GM18868 (cell line): Measurements from ENCODE around the gene MOV10L1.
"Not testable (repeated sequence)": the region's sequence is repeated elsewhere in the genome, so short reads cannot be mapped to it uniquely, and the experiment has no call there.

Experiments
- ATAC-seq: cut with Tn5 transposase; IDR thresholded peaks from one replicate; pipeline ENCODE4 v1.9.1; 2021; ENCODE audit warnings: mild to moderate bottlenecking, moderate library complexity; ENCODE audit not compliant: unreplicated experiment

MOV10L1 gene

DNA sequence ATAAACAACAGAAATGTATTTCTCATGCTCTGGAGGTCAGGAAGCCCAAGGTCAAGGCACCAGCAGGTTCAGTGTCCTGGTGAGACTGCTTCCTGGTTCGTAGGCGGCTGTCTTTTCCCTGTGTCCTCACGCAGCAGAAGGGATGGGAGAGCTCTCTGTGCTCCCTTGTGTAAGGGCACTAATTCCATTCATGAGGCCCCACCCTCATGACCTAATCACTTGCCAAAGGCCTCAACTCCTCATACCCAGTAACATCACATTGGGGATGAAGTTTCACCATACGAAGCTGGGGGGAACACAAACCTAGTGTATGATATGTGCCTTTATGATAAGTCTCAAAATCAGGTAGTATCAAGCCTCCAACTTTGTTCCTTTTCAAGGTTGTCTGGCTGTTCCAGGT lies 42.1 kb downstream of the MOV10L1 start:
- ATAC-seq, result no peak

DNA sequence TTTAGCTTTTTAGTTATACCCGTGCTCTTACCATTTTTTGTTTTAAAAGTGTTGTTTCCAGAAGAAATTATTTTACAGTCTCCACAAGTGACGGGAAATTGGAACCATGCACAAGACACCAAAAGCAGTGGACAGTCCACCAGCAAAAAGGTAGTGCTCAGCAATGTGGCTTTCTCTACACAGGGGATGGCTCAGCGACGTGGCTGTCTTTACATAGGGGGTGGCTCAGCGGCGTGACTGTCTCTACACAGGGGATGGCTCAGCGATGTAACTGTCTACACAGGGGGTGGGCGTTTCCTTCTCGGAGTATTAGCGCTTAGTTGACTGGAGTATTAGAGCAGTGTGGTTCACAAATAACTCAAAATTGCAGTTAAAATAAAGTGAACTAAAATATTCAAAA lies 44.7 kb downstream of the MOV10L1 start:
- no peak for ATAC-seq

DNA sequence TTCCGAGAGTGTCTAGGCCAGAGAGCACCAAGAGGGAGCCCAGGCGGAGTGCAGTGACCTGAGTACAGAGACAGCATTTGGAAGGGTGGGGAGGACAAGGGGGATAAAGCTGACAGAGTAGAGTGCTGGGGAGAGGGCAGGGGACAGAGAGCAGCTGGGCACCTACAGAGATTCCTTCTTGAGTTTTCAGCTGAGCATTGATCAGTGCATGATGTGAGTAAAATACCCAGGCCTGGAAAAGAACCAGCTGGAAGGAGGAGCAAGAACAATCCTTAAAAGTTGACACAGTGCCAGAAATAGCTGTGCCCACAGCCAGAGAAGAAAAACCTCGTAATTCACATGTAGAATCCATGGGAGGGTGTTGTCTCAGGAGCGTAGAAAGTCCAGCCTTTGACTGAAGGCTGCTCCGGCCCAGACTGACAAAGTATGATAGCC lies 46.8 kb downstream of the MOV10L1 start:
- no peak for ATAC-seq

DNA sequence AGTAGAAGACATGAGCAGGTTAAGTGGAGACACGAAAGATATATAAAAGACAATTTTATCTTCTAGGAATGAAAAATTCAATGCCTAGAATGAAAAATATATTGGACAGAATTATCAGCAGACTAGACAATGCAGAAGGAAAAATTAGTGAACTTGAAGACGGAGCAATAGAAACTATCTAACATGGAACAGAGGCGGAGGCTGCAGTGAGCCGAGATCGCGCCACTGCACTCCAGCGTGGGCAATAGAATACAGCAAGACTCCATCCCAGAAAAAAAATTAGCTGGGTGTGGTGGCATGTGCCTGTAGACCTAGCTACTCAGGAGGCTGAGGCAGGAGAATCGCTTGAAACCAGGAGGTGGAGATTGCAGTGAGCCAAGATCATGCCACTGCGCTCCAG lies 47.5 kb downstream of the MOV10L1 start:
- ATAC-seq, result not testable (repeated sequence)

DNA sequence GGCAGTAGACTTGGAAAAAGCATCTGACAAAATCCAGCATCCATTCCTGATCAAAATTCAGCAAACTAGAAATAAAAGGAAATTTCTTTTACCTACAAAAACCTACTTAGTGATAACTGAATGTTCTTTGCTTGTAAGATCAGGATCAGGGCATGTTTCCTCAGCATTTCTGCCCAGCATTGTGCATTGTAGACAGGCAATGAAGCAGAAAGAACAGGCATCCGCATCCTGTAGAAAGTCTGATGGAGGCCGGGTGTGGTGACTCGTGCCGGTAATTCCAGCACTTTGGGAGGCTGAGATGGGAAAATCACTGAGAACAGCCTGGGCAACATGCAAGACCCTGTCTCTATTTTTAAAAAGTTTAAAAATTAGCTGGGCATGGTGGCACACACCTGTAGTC lies 48.2 kb downstream of the MOV10L1 start:
- no peak for ATAC-seq

DNA sequence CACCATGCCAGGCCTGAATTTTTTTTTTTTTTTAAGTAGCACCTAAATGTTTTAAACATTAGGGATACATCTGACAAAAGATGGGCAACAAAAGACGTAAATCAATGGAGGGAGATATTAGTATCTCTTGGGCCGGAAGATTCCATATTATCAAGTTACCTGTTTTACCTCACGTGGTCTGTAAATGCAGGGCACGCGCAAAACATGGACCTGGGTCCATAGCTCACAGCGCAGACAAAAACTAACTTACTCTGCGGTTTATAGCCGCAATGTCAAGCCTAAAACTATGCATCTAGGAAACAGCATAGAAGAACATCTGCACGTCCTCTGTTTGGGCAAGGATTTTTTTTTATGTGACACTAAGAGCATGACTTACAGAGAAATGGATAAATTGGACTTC lies 49.2 kb downstream of the MOV10L1 start:
- ATAC-seq, result no peak

DNA sequence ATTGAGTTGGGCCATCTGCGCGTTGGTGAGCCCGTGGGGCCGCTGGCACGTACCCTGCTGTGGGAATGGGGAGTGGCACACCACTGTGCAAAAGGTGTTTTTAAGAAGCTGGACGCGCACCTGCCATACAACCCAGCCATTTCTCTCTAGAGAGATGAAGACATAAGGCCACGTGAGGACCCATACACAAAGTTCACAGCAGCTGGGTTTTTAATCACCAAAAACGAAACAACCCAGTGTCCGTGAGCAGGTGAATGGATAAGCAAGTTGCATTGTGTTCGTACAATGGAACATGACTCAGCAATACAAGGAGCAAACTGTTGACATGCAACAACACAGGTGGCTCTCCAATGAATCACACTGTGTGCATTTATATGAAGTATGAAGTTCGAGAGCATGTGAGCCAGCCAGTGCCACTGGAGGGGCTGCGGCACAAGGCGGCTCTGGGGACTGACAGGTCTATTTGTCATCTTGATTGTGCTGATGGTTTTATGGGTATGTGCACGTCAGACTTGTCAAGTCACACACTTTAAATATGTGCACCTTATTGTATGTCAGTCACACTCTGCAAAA lies 50.1 kb downstream of the MOV10L1 start:
- ATAC-seq, result no peak

DNA sequence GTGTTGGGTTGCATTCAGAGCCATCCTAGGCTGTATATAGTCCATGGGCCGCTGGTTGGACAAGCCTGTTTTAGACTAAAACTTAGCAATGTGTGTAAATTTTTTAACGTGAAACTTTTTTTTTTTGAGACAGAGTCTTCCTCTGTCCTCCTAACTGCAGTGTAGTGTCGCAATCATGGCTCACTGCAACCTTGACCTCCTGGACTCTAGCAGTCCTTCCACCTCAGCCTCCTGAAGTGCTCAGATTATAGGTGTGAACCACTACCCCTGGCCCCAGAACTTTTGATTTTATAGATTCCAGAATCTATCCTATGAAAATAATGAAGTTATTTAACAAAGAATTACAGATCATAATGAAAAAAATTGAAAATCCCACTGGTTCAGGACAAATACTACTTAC lies 50.8 kb downstream of the MOV10L1 start:
- no peak for ATAC-seq

DNA sequence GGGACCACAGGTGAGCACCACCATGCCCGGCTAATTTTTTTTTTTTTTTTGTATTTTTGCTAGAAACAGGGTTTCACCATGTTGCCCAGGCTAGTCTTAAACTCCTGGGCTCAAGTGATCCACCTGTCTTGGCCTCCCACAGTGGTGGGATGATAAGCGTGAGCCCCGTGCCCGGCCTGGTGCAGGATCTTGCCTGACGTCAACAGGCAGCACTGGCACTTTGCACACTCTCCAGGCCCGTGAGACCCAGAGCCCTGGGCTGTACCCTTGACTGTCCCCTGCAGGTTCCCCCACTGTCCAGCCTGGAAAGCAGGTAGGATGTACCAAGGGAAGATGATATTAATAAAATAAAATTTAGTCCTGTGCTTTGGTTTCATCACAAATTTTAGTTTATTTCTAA lies 51.7 kb downstream of the MOV10L1 start:
- ATAC-seq, result no peak

DNA sequence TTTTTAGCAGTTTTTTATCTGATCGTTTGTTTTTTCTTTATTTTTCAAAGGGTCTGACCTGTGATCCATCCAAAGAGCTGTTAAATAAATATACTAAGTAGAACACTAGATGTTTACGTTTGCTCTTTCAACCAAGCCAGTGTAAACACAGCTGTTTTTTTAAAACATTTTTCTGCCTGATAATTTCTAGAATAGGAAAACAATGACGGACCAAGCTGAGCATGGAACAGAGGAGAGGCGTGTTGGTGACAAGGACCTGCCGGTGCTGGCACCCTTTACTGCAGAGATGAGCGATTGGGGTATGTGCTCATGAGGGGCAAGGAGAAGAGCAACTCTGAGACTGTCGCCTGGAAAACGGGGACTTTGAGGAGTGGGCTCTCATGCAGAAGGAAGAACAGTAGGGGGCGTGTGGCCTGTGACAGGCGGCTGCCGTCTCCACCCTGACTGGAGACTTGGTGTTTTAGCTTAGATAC lies 52.1 kb downstream of the MOV10L1 start:
- ATAC-seq, result no peak

DNA sequence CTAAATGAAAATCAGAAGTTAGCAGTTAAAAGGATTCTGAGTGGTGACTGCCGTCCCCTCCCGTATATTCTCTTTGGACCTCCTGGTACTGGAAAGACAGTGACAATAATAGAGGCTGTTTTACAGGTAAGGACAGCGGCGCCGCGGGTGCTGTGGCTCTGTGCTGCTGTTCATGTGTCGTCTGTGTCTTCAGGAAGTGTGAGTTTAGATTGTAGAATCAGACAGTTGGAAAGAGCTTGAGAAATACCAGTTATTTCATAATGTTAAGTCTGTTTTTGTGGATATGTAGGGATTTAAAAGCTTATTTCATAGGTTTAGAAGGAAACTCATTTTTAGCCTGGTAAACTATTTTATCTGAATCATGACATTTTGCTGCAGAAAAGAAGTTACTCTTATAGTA lies 53.3 kb downstream of the MOV10L1 start:
- no peak for ATAC-seq

DNA sequence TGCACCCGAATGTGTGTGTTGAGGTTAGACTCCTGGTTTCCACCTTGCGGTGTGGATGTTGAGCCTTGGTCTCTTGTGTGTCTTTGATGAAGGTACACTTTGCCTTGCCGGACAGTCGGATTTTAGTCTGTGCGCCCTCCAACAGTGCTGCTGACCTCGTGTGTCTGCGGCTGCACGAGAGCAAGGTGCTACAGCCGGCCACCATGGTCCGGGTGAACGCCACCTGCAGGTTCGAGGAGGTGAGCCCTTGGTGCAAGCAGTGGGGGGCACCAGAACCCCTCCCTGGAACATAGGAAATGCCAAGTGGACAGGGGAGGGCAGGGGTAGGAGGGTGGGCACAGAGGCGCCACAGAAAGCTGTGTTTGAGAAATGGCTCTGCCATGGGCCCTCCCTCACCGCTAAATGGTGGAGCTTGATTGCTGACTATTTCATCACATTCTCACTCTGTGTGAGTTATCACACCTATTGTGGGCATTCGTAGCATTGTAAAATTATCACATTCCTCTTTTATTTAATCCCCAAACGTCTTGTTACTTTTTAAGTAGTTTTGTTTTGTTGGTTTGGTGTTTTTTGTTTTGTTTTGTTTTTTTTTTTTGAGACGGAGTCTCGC lies 54.3 kb downstream of the MOV10L1 start:
- ATAC-seq, result no peak

DNA sequence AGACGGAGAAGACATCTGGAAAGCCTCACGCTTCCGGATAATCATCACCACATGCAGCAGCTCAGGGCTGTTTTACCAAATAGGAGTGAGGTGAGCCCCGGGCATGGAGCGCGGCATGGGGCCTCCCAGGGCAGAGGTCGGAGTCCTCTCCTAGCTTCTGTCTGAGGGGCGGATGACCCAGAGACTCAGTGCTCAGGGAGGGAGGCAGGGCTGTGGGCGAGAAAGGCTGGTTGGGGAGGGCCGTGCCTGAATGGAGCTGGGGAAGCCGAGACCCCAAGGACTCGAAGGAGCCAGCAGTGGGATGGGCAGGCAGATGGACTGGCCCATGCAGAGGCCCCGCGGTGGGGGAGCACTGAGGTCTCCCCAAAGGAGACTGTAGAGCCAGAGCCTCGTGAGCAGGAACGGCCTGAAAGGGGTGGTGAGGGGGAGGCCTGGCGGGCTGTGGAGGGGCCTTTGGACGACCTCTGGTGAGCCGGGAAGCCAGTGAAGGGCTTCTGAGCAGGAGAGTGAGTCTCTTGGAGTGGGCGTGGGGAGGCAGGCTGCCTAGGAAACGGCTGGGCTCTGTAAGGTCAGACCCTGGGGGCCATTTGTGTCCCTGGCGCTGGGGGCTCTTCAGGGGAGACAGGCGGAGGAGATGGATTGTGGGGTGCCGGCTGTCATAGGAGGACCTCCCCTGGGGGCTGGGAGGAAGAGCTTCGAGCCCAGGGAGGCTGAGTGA lies 56.1 kb downstream of the MOV10L1 start:
- ATAC-seq, result no peak

DNA sequence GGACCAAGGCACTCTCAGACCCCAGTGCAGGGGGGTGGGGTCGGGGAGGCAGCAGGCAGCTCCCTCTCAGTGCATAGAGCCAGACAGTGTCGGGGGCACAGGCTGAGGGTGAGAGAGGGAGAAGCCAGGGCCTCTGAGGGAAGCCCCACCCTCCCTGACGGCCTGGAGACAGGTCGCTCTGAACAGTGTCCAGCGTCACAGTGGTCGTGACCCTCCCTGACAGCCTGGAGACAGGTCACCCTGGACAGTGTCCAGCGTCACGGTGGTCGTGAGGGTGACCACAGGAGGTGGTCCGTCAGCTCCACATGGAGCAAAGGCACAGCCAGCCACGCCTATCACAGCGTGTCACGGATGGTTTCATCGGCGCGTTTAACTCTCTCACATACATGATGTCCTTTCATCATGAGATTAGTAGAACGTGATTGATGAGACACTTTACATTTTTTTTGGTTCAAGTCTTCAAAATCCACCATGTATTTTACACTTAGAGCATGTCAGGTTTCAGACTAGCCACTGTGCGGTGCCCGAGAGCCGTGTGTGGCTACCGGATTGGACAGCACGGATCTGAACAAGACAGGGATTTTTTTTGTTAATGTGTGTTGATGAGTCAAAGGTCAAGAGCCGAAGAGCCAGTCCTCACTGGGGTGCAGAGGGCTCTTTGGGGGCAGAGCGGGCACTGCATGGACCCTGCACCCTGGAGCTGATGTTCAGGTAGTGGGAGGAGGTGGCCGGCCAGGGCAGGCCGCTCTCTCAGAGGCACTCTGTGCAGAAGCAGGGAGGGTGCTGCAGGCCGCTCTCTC lies 56.8 kb downstream of the MOV10L1 start:
- ATAC-seq, result no peak

DNA sequence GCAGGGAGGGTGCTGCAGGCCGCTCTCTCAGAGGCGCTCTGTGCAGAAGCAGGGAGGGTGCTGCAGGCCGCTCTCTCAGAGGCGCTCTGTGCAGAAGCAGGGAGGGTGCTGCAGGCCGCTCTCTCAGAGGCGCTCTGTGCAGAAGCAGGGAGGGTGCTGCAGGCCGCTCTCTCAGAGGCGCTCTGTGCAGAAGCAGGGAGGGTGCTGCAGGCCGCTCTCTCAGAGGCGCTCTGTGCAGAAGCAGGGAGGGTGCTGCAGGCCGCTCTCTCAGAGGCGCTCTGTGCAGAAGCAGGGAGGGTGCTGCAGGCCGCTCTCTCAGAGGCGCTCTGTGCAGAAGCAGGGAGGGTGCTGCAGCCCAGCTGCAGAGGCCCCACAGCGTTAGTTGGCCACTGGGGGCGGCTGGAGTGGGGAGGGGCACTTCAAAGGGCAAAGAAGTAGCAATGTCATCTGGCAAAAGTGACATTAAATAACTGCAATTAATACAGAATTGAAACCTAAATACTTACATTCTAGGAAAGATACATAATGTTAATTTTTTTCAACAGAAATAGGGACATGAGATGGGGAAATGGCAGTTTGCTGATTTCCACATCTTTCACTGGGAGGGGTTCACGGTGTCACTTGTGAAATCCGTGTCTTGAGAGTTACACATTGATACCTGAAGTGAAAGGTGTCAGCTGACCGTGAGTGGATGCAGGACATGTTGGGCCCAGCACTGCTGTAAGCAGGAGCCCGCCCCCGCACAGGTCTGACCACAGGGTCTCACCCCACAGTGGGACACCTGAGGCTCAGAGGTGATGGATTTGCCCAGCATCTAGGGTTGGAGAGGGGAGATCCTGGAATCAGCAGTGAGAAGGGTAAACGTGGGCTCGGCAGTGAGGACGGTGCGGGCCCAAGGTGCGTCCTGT lies 57.7 kb downstream of the MOV10L1 start:
- not testable (repeated sequence) for ATAC-seq

DNA sequence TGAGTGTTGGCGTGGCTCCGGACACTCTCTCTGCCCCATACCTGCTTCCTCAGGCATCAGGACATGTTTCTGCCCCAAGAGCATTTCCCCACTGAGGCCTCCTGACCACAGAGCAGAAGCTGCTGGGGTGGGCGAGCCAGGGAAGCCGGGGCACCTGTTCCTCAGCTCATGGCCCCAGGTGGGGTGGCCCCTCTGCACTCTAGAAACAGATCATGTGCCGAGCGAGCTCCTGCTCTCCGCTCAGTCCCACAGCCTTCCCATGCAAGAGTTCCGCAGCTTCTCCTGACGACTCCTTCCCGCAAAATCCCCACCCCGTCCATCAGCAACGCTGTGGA lies 58.3 kb downstream of the MOV10L1 start:
- ATAC-seq, result no peak

DNA sequence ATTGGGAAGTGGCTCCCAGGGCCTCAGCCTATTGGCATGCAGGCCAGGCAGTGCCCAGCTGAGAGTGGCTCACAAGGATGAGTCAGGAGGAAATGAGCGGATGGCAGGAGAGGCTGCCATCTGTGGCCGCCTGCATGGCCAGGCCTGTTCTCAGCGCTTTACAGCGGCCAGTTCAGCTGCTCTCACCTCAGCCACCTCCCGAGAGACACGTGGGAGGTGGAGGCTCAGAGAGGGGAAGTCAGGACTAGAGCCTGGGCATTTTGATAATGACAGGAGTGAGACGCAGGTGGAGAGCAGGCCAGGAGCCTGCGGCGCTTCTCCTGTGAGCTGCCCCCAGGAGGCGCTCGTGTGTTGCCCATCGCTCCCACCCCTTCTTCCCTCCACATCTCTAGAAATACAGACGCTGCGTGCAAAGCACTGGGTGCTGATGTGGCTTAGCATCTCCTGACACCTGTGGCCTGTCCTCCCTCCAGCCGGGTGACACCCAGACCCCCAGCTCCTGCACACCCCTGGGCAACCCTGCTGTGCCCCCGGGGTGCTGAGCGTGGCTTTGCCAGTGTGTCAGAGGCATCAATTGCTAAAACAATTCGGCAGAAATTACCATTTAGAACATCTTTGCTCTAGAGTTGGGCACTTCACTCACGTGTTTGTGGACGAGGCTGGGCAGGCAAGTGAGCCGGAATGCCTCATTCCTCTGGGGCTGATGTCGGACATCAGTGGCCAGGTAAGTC lies 59.4 kb downstream of the MOV10L1 start:
- no peak for ATAC-seq

DNA sequence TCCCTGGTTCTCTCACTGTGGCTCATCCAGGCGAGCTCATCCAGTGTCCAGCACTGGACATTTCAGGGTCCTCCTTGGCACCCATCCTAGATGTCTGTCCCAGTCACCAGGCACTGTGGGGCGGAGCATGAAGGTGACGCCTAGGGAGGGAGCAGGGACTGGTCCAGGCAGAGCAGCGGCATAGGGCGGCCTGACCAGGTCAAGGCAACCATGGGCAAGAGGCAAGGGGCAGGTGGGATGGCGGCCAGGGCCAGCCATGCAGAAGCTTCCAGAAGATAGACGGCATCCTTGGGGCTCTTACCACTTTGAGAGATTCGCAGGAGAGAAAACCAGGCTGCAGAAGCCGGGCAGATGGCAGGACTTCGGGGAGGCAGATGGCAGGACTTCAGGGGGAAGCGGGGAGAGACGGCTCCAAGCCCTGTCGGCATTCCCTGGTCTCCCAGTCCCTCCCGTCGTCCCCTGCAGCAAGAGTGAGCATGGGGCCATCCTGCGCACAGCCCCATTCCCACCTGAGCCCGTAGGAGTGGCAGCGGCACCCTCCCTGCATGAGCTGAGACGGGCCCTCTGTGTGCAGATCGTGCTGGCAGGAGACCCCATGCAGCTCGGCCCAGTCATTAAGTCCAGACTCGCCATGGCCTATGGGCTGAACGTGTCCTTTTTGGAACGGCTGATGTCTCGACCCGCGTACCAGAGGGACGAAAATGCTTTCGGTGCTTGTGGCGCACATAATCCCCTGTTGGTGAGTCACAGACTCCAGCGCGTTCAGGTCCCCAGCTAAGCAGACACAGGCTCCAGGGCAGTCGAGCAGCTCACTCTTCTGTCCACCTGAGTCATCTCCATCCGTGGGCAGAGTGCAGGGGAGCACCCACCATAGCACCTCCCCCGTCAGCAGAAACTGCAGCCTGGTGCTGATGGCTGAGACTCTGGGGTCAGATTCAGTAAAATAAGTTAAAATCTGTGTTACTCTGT lies 60.6 kb downstream of the MOV10L1 start:
- no peak for ATAC-seq
